NCI-H82 (cell line): ENCODE measurements around the gene KLHDC7B.

Experiments used
- DNase-seq: peaks from one replicate; lab custom pipeline; 2025; lab: John Stamatoyannopoulos, UW

KLHDC7B gene

DNA sequence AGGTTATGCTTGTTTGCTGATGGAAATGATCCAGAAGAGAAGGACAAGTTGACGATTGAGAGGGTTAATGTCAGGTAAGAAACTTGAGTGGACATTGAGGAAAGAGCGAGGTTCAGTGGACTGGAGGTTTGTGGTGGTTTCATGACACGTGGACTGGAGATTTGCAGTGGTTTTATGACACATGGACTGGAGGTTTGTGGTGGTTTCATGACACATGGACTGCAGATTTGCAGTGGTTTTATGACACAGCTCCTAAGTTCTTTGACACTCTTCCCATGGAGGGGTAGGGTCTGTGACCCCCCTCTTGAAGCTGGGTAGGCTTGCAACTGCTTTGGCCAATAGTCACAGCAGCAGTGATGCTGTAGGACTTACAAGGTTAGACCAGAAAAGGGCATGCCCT, 49.5 kb downstream of the KLHDC7B start:
- no peak for DNase-seq

GRCh38 chr22:50597097-50597496, 51.4 kb downstream of the KLHDC7B start:
- DNase-seq, result no peak

DNA sequence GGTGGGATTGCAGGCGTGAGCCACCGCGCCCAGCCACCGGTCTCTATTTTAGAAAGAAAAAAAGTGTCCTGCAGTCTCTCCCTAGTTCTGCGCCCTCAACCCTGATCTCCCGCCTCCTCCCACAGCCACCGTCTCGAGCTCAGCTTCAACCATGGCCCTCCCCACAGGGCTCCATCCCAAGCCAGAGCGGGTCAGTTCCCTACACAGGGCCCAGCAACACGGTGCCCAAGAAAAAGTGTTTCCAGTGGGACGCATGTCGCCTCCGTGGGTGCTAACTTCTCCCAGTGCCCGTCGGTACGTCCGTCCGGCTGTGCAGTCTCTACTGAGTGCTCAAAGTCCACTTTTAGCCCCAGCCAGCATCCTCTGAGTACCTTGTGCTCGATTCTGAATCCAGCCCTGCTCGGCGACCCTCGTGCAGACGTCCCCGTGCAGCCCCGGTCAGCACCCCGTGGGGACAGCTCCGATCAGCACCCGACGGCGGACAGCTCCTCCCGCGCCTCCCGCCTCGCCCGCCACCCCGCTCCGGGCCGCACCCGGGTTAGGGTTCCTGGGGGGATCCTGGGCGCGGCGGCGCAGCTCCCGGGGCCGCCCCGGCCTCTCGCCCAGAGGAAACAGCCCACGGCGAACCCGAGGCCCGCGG, 54.2 kb downstream of the KLHDC7B start:
- DNase-seq, result peak; percentile 54

- peak; percentile 70 for DNase-seq
Measured at GRCh38 chr22:50600538-50600937, 54.8 kb downstream of the KLHDC7B start, which contains the start of gene MAPK8IP2. MAPK8IP2 (plus strand) TSS chr22:50600793; CDS start chr22:50600819, 26 bp downstream.
